GM12878 (cell line): Measurements from ENCODE around the gene SIN3A. TPM values are rescaled to one million over a fixed set of nuclear protein-coding genes. Genes with fewer than 3 reads are reported as not detected.

Experiments used
- BMI1 ChIP-seq: fragments of 450-650 bp; IDR thresholded peaks from 2 replicates; pipeline ENCODE4 v1.6.1; 2016; ENCODE audit warnings: mild to moderate bottlenecking, moderate library complexity, borderline replicate concordance
- CHD2 ChIP-seq: IDR thresholded peaks from 2 replicates; pipeline ENCODE4 v1.6.1; 2011; ENCODE audit warnings: low read depth, low read length, improper control_type of control experiment, borderline replicate concordance
- CHD4 ChIP-seq: fragments of 200-600 bp; sonication (generic); IDR thresholded peaks from 2 replicates; pipeline ENCODE4 v1.6.1; 2016; ENCODE audit warnings: mild to moderate bottlenecking
- FOXM1 ChIP-seq: IDR thresholded peaks from 2 replicates; pipeline ENCODE4 v1.6.1; 2012; ENCODE audit warnings: low read depth, mild to moderate bottlenecking, inconsistent platforms, low read length, moderate library complexity
- GABPA ChIP-seq: IDR thresholded peaks from 2 replicates; pipeline ENCODE4 v1.6.1; 2014; ENCODE audit warnings: antibody characterized with exemption, low read depth, mild to moderate bottlenecking, inconsistent platforms
- IKZF1 ChIP-seq: fragments of 450-650 bp; conservative IDR thresholded peaks from 2 replicates; pipeline ENCODE4 v1.6.1; 2017; ENCODE audit warnings: antibody characterized with exemption, mild to moderate bottlenecking
- IKZF2 ChIP-seq, 2 experiments: fragments of 450-650 bp; IDR thresholded peaks; 2 replicates each; pipeline ENCODE4 v1.6.1; 2017; ENCODE audit warnings: mild to moderate bottlenecking in 2 of 2, moderate library complexity in 2 of 2
- POLR2A ChIP-seq: IDR thresholded peaks from 2 replicates; pipeline ENCODE4 v1.6.1; 2011; ENCODE audit warnings: low read depth, mild to moderate bottlenecking, low read length
- STAT1 ChIP-seq: fragments of 450-650 bp; conservative IDR thresholded peaks from 2 replicates; pipeline ENCODE4 v1.6.1; 2014; ENCODE audit warnings: antibody characterized with exemption, mild to moderate bottlenecking
- ZNF24 ChIP-seq: fragments of 450-650 bp; IDR thresholded peaks from 2 replicates; pipeline ENCODE4 v1.6.1; 2017; ENCODE audit warnings: antibody characterized with exemption, mild to moderate bottlenecking
- ZNF622 ChIP-seq: fragments of 450-650 bp; IDR thresholded peaks from 2 replicates; pipeline ENCODE4 v1.6.1; 2017; ENCODE audit warnings: mild to moderate bottlenecking, inconsistent platforms
- polyA plus RNA-seq, 11 experiments: library from polyadenylated mRNA; depleted of rRNA in 4 of 11; unstranded in 6 of 11; stranded (reverse) in 5 of 11; fragments of >200 nt; fragmentation: Nextera tagmentation in 4 of 11; fragmentation: Illumina TruSeq in 1 of 11; extraction: Ambion mirVana in 4 of 11; extraction: Trizol in 1 of 11; gene quantifications; 1 replicate in 1 of 11; 2 replicates in 10 of 11; pipeline versions ENCODE4 v1.2.1 to v1.2.3, GENCODE V29; 2011 to 2016; ENCODE audit warnings: inconsistent platforms in 2 of 11, missing spikeins in 2 of 11, low read depth in 1 of 11
- total RNA-seq, 4 experiments: library from RNA; depleted of rRNA in 3 of 4; stranded (reverse); fragments of >200 nt in 3 of 4; fragmentation: Illumina TruSeq in 1 of 4; extraction: Trizol in 1 of 4; gene quantifications; 2 replicates each; pipeline versions ENCODE4 v1.2.1 to v1.2.3, GENCODE V29; 2013 to 2021
- TF ChIP-seq, protein P1 (sequence below): IDR thresholded peaks from 2 replicates; pipeline ENCODE4 v1.6.1; 2012; ENCODE audit warnings: mild to moderate bottlenecking, low read depth, low read length
- TF ChIP-seq, protein P2 (sequence below): IDR thresholded peaks from 2 replicates; pipeline ENCODE4 v1.6.1; 2011; ENCODE audit warnings: low read depth, mild to moderate bottlenecking, low read length, moderate library complexity, borderline replicate concordance; ENCODE audit errors: extremely low read depth

Gene SIN3A
- total and polyA plus RNA-seq, 10 of the 15 experiments (the other 5 are each of a cell fraction or from before 2014, with no cell fraction given): 6.4 to 62.2 (median 29.2) TPM

DNA sequence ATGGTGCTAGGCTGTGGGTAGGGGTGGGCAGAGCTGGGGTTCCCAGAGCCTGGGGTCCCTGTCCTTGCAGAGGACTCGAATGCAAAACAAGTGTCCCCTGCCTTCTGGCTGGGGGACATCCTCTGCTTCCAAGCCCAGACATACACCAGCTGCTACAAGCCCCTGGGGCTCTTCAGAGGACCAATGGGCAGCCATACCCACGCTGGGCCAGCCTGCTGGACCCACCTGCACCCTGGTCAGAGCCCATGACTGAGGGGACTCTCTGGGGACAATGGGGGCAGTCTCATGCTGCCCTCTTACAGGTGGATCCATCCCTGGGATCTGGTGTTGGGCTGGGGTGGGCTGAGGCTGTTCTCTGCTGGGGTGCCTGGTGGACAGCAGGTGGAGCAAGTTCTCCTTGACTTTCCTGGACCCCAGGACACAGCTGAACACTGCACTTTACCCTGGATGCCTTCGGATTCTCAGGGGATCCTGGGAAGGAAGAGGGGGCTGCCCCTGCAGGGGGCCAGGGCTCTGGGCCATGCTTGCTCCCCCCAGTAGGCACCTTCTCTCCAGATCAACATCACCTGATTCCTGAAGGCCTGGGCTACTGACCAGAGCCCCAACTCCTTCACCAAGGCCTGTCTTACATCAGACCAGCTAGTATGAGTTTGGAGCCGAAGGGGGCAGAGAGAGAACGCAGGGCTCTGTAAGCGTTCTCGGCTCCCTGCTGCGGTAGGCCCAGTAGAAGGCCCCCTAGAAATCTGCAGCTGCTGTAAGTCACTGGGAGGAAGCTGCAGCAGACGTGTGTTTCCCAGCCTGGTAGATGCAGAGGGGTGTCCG, 122.8 kb downstream of the SIN3A start (continued):
- TF ChIP-seq, protein P1, sequence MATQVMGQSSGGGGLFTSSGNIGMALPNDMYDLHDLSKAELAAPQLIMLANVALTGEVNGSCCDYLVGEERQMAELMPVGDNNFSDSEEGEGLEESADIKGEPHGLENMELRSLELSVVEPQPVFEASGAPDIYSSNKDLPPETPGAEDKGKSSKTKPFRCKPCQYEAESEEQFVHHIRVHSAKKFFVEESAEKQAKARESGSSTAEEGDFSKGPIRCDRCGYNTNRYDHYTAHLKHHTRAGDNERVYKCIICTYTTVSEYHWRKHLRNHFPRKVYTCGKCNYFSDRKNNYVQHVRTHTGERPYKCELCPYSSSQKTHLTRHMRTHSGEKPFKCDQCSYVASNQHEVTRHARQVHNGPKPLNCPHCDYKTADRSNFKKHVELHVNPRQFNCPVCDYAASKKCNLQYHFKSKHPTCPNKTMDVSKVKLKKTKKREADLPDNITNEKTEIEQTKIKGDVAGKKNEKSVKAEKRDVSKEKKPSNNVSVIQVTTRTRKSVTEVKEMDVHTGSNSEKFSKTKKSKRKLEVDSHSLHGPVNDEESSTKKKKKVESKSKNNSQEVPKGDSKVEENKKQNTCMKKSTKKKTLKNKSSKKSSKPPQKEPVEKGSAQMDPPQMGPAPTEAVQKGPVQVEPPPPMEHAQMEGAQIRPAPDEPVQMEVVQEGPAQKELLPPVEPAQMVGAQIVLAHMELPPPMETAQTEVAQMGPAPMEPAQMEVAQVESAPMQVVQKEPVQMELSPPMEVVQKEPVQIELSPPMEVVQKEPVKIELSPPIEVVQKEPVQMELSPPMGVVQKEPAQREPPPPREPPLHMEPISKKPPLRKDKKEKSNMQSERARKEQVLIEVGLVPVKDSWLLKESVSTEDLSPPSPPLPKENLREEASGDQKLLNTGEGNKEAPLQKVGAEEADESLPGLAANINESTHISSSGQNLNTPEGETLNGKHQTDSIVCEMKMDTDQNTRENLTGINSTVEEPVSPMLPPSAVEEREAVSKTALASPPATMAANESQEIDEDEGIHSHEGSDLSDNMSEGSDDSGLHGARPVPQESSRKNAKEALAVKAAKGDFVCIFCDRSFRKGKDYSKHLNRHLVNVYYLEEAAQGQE: no peak
- TF ChIP-seq STAT1: no peak
- TF ChIP-seq BMI1: no peak
- no peak for TF ChIP-seq IKZF2 (IDR thresholded peaks at IDR 0.05)
- no peak for TF ChIP-seq POLR2A
- TF ChIP-seq IKZF1: no peak
- no peak for TF ChIP-seq FOXM1
- no peak for TF ChIP-seq CHD4
- no peak for TF ChIP-seq CHD2
- TF ChIP-seq ZNF24: no peak
- TF ChIP-seq, protein P2, sequence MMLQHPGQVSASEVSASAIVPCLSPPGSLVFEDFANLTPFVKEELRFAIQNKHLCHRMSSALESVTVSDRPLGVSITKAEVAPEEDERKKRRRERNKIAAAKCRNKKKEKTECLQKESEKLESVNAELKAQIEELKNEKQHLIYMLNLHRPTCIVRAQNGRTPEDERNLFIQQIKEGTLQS: no peak
- no peak for TF ChIP-seq ZNF622
- no peak for TF ChIP-seq GABPA
